Aorta (tissue), 5 donors: ENCODE data around the gene ABLIM2. TPM values are rescaled to one million over a fixed set of nuclear protein-coding genes. Genes with fewer than 3 reads are reported as not detected.
A peak's percentile ranks its signal among the peaks of the same experiment; 100 is the strongest.

Experiments used
- ATAC-seq: fragments of 200-7000 bp; cut with Tn5 transposase; one replicate; pipeline ENCODE4 v1.9.1; 2022; ENCODE audit warnings: moderate library complexity; ENCODE audit not compliant: low FRiP score
- DNase-seq, 2 donors: peaks; one replicate each; pipeline ENCODE4 v3.0.0-alpha.2; 2020
- H3K27ac ChIP-seq, 2 donors: one replicate each; pipeline ENCODE4 v1.5.1; 2013; ENCODE audit warnings: low read length in 2 of 2, mild to moderate bottlenecking in 2 of 2, moderate library complexity in 2 of 2, control low read depth in 1 of 2, inconsistent platforms in 1 of 2, low read depth in 1 of 2
- H3K27me3 ChIP-seq, 2 donors: one replicate each; pipeline ENCODE4 v1.6.1; 2013; ENCODE audit warnings: control low read depth in 1 of 2, low read length in 1 of 2, mild to moderate bottlenecking in 1 of 2, moderate library complexity in 1 of 2; ENCODE audit not compliant: insufficient read depth in 2 of 2, control insufficient read depth in 1 of 2
- H3K36me3 ChIP-seq, 2 donors: one replicate each; pipeline ENCODE4 v1.6.1; 2013; ENCODE audit warnings: control low read depth in 1 of 2, low read length in 1 of 2, mild to moderate bottlenecking in 1 of 2; ENCODE audit not compliant: insufficient read depth in 2 of 2, control insufficient read depth in 1 of 2
- H3K4me1 ChIP-seq, 2 donors: one replicate each; pipeline ENCODE4 v1.6.1; 2013; ENCODE audit warnings: low read length in 2 of 2, control low read depth in 1 of 2, mild to moderate bottlenecking in 1 of 2, moderate library complexity in 1 of 2; ENCODE audit not compliant: insufficient read depth in 2 of 2, control insufficient read depth in 1 of 2
- H3K4me3 ChIP-seq, 2 donors: one replicate each; pipeline ENCODE4 v1.5.1; 2013; ENCODE audit warnings: low read length in 2 of 2, control low read depth in 1 of 2, mild to moderate bottlenecking in 1 of 2
- H3K9me3 ChIP-seq: one replicate; pipeline ENCODE4 v1.6.1; 2013; ENCODE audit warnings: mild to moderate bottlenecking, low read length; ENCODE audit not compliant: control insufficient read depth
- WGBS, 2 donors: extraction: QIAGEN DNeasy Blood & Tissue Kit; methylation state at CpG; one replicate each; pipeline ENCODE4 v1.1.7; 2013; 5-methylcytosine and 5-hydroxymethylcytosine counted together
- intact Hi-C, 2 donors: fragments of 100-400 bp; cut with DNase I; formaldehyde crosslinking; loops; one replicate each; pipeline versions ENCODE4 v1.14.2 to v1.15.0; 2022
- polyA plus RNA-seq, 2 donors: library from polyadenylated mRNA; stranded (reverse); fragments of 200-250 nt; gene quantifications; one replicate each; pipeline ENCODE4 v1.2.3, GENCODE V29; 2013
- total RNA-seq, 2 donors: library from RNA; stranded (reverse); fragmentation: NEBNext Ultra II Directional; extraction: Animal tissue kit (Norgen Biotek cat#: 25700); gene quantifications; one replicate each; pipeline ENCODE4 v1.2.1, GENCODE V29; 2021
- donor health status: healthy with polysubstance abuse.
- donor health status: Bipolar disorder and iron deficiency.
- donor health status: DM: no; HTN: no; CAD: no.
- donor health status: DM: no; HTN: no; CAD: no.
- donor health status: DM: yes; HTN: yes; CAD: no.

Gene ABLIM2
- total and polyA plus RNA-seq, 4 donors, result 5.3 to 20.2 (median 11.1) TPM

DNA sequence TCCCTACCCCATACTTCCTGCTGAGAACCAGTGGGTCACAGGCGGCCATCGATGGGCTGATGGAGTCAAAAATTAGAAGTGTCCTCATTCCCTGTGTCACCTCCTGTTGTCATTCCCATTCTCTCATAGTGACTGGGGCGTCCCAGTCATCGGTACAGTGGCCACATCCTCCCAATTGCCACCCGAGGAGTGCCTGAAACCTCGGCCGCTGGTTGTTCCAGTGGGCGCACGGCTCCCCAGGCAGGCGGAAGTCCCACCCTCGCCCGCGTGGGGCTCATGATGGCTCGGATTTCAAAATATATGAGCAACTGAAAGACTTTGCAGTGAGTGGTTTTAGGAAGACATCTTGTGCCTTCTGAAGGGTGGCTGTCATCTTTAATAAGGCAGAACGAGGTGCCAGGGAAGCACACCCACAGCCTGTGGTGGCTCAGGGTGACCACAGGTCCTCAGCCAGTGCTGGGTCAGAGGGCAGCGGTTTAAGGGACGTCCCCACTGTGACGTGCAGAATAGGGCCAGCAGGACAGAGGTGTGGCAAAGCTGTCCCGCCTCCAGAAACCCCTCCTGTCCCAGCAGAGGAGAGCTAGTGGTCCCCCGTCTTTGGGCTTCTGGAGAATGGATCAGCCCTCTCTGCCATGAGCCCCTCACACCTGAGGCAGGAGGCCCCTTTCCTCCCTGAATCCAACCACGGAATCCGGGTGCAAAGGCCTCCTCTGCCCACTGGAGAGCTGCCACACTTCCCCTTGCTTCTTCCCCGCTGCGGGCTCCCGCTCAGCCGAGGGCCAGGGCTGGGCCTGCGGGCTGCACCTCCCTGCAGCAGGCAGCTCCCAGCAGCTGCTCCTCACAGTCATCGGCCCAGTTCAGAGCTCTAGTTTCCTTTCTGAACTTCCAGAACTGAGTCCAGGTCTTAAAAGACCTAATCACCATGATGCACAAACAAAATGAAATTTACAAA is 90.4 kb downstream of the ABLIM2 start:
- Histone ChIP-seq H3K9me3 (peaks cover 4% of the 10 kb centered on the region), H3K27me3 (no peaks in the 10 kb centered on the region), H3K4me3 (no peak overlapping the region), H3K4me1 (no peaks in the 10 kb centered on the region), H3K27ac (no peak overlapping the region), H3K36me3 (peaks cover 0 to 2% of the 10 kb centered on the region in 2 donors)
- WGBS, 2 donors, result 86% methylated on average over 28 of the region's 28 CpGs
- DNase-seq (no peak), ATAC-seq (no peak)
- intact Hi-C loops, result no loop called here

DNA sequence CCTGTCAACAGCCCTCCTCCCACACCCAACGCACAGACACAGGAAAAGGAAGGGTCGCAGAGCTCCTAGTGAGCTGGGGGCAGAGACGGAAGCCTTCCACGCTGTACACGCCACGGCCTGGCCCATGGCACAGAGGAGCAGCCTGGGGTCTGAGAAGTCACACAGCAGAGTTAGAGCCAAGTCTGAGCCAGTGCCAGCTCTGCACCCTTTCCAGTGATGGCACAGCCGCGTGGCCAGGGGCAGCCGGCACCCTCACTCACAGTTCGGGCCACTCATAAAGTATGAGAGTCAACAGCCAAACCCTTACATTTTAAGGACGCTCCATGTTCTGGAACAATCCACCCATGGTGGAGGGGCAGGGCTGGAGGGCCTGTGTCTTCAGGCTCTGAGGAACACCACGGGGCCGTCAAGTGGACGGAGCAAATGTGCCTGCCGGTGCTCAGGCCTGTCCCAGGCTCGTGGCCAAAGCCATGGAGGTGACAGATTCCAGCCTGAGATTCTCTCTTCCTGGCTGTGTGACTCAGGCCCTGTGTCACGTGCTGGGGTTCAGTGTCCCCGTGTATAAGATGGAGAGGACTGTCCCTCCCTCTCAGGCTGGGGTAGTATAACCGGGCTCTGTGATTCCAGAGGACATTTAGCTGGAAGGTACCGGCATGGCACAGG is 91.2 kb downstream of the ABLIM2 start:
- WGBS, 2 donors, result 93 to 94% methylated on average over 20 of the region's 20 CpGs
- Histone ChIP-seq H3K27ac (no peak overlapping the region), H3K27me3 (no peaks in the 10 kb centered on the region), H3K36me3 (peaks cover 0 to 2% of the 10 kb centered on the region in 2 donors), H3K4me3 (no peak overlapping the region), H3K4me1 (no peaks in the 10 kb centered on the region), H3K9me3 (peaks cover 4% of the 10 kb centered on the region)
- intact Hi-C loops, result no loop called here
- no peak for ATAC-seq
- DNase-seq, result no peak

DNA sequence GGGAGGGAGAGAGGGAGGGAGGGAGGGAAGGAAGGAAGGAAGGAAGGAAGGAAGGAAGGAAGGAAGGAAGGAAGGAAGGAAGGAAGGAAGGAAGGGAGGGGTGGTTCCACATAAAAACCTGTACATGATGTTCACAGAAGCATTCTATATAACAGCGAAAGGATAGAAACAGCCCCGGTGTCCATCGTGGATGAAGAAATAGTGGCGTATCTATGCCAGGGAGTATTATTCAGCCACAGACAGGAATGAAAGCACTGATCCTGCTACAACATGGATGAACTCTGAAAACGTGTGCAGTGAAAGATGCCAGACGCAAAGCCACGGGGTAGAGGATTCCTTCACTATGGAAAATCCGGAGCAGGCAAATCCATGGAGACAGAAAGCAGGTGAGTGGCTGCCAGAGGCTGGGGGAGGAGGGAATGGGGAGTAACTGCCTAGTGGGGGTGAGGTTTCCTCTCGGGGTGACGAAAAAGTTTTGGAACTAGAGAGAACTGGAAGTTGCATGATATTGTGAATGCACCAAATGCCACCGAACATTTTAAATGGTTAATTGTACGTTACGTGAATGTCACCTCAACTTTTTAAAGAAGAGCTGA is 92.2 kb downstream of the ABLIM2 start:
- no peaks in the 10 kb centered on the region for H3K4me1 ChIP-seq
- no peak for ATAC-seq
- peaks cover 4% of the 10 kb centered on the region for H3K9me3 ChIP-seq
- intact Hi-C loops, result no loop called here
- peaks cover 0 to 2% of the 10 kb centered on the region in 2 donors for H3K36me3 ChIP-seq
- no peak overlapping the region for H3K4me3 ChIP-seq
- WGBS, 2 donors, result 89 to 93% methylated on average over 13 of the region's 13 CpGs
- H3K27me3 ChIP-seq, result no peaks in the 10 kb centered on the region
- DNase-seq, result no peak
- no peak overlapping the region for H3K27ac ChIP-seq

DNA sequence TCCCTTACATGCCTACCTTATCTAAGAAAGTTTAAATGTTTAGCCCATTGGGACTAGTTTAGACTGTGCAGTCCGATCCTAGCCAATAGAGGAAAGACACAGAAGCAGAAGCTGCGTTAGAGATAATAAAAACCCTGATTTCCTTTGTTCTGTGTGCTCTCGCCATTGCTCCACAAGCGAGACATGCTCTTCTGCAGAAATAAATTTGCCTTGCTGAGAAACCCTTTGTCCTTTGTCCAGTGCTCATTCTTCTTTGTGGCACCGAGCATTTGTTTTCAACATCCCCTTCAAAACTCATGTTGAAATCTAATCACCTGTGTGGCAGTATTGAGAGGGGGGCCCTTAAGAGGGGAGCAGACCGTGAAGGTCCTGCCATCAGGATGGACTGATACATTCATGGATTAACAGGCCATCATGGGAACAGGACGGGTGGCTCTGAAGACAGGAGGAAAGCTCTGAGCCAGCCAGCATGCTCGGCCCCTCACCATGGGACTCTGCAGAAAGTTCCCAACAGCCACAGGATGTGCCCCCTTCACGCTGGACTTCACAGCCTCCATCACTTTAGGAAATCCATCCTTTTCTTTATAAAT is 94.5 kb downstream of the ABLIM2 start:
- 93 to 94% methylated on average over 9 of the region's 9 CpGs for WGBS, 2 donors
- no peak for ATAC-seq
- no peaks in the 10 kb centered on the region for H3K27me3 ChIP-seq
- H3K36me3 ChIP-seq, result peaks cover 0 to 2% of the 10 kb centered on the region in 2 donors
- H3K4me3 ChIP-seq, result no peak overlapping the region
- DNase-seq, result no peak
- no peak overlapping the region for H3K27ac ChIP-seq
- H3K9me3 ChIP-seq, result peaks cover 4% of the 10 kb centered on the region
- H3K4me1 ChIP-seq, result no peaks in the 10 kb centered on the region
- intact Hi-C loops, result no loop called here

DNA sequence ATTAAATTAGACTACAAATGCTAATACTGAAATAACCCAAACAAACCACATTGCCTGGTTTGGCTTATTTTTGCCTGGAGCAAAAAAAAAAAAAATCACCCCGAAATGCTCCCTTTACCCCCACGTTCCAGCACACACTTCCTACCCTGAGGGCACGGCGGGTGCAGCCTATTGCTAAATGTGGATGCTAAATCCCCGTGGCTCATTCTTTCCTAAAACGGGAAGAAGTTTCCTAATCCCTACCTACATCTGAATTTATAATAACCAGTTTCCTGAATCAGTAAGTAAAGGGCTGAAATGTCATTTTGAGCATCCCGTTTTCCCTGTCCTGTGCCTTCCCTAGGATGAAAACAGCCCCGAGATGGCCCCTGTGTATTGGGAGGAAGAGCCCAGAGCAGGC is 97.0 kb downstream of the ABLIM2 start:
- no peak for DNase-seq
- Histone ChIP-seq H3K4me1 (no peaks in the 10 kb centered on the region), H3K27ac (no peak overlapping the region), H3K4me3 (no peak overlapping the region), H3K9me3 (peaks cover 4% of the 10 kb centered on the region), H3K36me3 (peaks cover 0 to 2% of the 10 kb centered on the region in 2 donors), H3K27me3 (no peaks in the 10 kb centered on the region)
- 92 to 93% methylated on average over 8 of the region's 8 CpGs for WGBS, 2 donors
- intact Hi-C loops, result no loop called here
- ATAC-seq, result no peak

DNA sequence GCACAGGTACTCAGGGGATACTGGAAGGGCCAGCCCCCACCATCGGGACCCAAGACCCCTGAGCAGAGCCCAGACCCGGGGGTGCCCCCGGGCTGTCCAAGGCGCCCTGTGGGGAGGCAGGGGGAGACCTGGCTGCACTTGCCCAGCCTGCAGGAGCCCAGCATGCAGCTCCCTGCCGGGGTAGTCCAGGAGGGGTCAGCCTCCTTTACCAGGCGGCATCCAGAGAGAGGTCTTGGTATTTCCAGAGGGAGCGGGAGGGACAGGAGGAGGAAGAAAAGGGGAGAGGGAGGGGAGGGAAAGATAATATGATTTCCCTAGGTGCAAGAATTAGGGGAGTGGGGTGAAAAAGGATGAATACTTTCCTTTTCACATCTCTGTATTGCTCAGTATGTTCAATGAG is 97.5 kb downstream of the ABLIM2 start:
- no peaks in the 10 kb centered on the region for H3K27me3 ChIP-seq
- 64 to 78% methylated on average over 7 of the region's 7 CpGs for WGBS, 2 donors
- no peak overlapping the region for H3K27ac ChIP-seq
- H3K4me3 ChIP-seq, result no peak overlapping the region
- ATAC-seq (peak; percentile 17), DNase-seq (no peak)
- H3K9me3 ChIP-seq, result peaks cover 4% of the 10 kb centered on the region
- peaks cover 0 to 2% of the 10 kb centered on the region in 2 donors for H3K36me3 ChIP-seq
- intact Hi-C loops, result no loop called here
- no peaks in the 10 kb centered on the region for H3K4me1 ChIP-seq

DNA sequence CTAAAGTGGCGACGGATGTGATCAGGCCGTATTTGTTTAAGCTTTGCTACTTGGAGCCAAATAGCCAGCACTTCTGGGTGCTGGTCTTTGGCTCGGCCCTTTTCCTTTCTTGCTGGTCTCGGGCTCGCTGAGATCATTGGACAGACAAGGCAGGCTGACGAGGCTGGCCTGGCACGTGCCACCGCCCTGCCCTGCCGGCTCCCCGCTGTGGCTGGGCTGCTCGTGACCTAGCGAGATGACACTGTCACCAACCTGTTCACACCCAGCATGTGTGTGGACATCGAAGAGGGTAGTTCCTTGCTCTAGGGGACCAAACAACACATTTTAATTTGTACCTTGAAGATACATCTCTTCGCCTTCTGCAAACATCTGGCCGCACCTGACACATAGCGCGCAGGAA is 98.0 kb downstream of the ABLIM2 start:
- Histone ChIP-seq H3K4me1 (no peaks in the 10 kb centered on the region), H3K4me3 (no peak overlapping the region), H3K36me3 (peaks cover 0 to 2% of the 10 kb centered on the region in 2 donors), H3K27ac (no peak overlapping the region), H3K9me3 (peaks cover 4% of the 10 kb centered on the region), H3K27me3 (no peaks in the 10 kb centered on the region)
- intact Hi-C loops, result no loop called here
- WGBS, 2 donors, result 87 to 88% methylated on average over 18 of the region's 18 CpGs
- no peak for DNase-seq
- no peak for ATAC-seq

DNA sequence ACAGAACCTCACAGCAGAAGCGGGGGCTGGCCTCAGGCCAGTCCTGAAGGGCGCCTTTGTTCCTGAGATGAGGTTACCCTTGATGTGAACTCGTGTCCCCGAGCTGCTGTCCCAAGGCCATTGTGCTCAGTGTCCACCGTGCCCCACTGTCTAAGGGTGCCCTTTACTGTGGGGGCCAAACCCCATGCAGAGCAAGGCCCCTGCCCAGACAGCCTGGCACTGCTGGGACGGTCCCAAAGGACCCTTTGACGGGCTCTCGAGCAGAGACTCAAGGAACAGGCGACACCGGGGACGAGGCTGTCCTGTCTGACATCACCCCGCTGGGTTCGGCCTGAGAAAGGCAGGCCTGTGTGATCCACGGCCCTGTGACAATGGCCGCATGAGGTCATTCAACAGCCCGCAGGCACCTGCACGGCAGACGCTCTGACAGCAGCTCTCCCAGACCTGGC is 100.6 kb downstream of the ABLIM2 start:
- no peak for DNase-seq
- Histone ChIP-seq H3K27ac (no peak overlapping the region), H3K4me3 (no peak overlapping the region), H3K4me1 (no peaks in the 10 kb centered on the region), H3K9me3 (no peaks in the 10 kb centered on the region), H3K36me3 (no peaks in the 10 kb centered on the region), H3K27me3 (no peaks in the 10 kb centered on the region)
- peak; percentile 17 for ATAC-seq
- WGBS, 2 donors, result 95 to 97% methylated on average over 18 of the region's 18 CpGs
- intact Hi-C loops, result no loop called here
